ENCODE data around the gene ARMC10.
"Not testable (repeated sequence)": the region's sequence is repeated elsewhere in the genome, so short reads cannot be mapped to it uniquely, and the experiment has no call there.

The ARMC10 gene

DNA sequence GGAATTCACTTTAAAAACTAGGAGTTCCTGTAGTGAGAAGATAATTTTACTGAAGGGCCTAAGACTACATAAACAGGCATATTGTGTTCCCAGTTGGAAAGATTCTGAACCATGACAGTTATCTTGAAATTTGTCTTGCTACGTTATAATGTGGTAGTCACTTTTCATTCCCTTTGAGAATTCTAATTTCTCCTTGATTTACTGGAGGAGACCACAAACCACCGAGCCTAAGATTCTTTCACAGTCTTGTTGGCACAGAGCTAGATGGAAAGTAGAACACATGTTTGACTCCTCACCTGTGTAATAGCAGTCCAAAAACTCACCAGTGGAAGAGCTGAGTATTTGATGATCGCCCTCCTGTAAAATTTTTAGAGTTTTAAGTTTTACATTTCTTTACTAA, 4.9 kb downstream of the ARMC10 start:
- H3K4me3 ChIP-seq (replicated peaks; ENCODE audit: low read depth, low read length): no peak overlapping the region
- TF ChIP-seq, protein P1, sequence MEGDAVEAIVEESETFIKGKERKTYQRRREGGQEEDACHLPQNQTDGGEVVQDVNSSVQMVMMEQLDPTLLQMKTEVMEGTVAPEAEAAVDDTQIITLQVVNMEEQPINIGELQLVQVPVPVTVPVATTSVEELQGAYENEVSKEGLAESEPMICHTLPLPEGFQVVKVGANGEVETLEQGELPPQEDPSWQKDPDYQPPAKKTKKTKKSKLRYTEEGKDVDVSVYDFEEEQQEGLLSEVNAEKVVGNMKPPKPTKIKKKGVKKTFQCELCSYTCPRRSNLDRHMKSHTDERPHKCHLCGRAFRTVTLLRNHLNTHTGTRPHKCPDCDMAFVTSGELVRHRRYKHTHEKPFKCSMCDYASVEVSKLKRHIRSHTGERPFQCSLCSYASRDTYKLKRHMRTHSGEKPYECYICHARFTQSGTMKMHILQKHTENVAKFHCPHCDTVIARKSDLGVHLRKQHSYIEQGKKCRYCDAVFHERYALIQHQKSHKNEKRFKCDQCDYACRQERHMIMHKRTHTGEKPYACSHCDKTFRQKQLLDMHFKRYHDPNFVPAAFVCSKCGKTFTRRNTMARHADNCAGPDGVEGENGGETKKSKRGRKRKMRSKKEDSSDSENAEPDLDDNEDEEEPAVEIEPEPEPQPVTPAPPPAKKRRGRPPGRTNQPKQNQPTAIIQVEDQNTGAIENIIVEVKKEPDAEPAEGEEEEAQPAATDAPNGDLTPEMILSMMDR (IDR thresholded peaks at IDR 0.05; ENCODE audit: low read depth, low read length, missing control alignments): no peak

DNA sequence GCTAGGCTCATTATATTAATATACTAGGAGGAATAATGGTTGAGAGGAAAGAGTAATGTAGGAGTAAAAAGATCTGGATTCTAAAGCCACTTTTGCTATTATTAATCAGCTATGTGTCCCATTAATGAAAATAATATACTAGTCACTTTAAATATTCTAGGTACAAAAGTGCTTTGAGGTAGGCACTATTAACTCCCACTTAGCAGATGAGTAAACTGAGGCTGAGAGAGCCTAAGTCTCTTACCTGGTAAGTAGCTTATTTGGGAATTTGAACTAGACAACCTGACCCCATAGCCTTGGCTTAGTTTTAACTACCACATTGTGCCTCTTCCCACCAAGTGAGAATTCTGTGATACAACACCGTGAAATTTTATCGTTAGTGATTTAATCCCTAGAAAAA, 6.0 kb downstream of the ARMC10 start:
- TF ChIP-seq, protein P1 (IDR thresholded peaks at IDR 0.05; ENCODE audit: low read depth, low read length, missing control alignments): no peak
- H3K4me3 ChIP-seq (replicated peaks; ENCODE audit: low read depth, low read length): no peak overlapping the region
- no peak for DNase-seq (ENCODE audit: extremely low read depth, low read depth)

More for the DNA sequence above, 4.9 kb downstream of the ARMC10 start:
- no peak for DNase-seq (ENCODE audit: extremely low read depth, low read depth)

DNA sequence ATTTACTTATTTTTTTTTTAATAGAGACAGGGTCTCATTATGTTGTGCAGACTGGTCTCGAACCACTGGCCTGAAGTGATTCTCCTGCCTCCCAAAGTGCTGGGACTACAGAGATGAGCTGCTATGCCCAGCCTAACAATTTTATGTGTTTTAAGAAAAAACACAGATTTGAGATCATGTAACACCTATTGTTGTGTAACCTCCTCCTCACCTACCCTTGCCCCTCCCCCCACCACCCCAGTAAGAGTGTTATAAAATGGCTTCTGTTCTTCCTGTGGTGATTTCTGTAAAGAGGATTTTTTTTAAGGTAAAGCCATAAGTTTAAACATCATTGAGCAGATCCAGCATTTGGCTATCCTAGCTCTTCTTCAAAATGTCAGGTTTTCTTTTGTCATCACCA, 7.6 kb downstream of the ARMC10 start:
- TF ChIP-seq, protein P1 (IDR thresholded peaks at IDR 0.05; ENCODE audit: low read depth, low read length, missing control alignments): no peak
- no peak for DNase-seq (ENCODE audit: extremely low read depth, low read depth)

DNA sequence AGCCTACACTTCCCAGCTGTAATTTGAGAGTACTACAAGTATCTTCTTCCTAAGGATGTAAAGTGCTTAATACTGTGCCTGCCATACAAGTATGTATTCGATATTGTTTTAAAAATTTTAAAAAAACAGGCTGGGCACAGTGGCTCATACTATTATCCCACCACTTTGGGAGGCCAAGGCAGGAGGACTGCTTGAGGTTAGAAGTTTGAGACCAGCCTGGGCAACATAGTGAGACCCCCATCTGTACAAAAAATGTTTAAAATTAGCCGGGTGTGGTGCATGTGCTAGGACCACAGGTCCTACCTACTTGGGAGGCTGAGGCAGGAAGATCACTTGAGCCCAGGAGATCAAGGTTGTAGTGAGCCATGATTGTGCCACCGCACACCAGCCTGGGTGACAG, 8.3 kb downstream of the ARMC10 start:
- no peak for DNase-seq (ENCODE audit: extremely low read depth, low read depth)
- TF ChIP-seq, protein P1 (IDR thresholded peaks at IDR 0.05; ENCODE audit: low read depth, low read length, missing control alignments): no peak
- H3K4me3 ChIP-seq (replicated peaks; ENCODE audit: low read depth, low read length): no peak overlapping the region

More for the DNA sequence above, 7.6 kb downstream of the ARMC10 start:
- H3K4me3 ChIP-seq (replicated peaks; ENCODE audit: low read depth, low read length): no peak overlapping the region

DNA sequence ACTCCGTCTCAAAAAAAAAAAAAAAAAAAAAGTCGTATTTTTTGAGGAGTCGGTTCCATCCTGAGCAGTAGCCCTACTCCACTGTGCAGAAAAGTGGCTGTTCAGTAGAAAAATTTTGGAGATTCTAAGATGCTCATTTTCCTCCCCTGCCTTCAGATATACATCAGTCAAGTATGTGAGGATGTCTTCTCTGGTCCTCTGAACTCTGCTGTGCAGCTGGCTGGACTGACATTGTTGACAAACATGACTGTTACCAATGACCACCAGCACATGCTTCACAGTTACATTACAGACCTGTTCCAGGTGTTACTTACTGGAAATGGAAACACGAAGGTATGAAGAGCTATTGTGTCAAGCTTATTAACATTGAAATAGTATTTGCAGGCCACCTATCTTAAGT, 17.4 kb downstream of the ARMC10 start:
- DNase-seq (ENCODE audit: extremely low read depth, low read depth); H3K4me3 ChIP-seq (replicated peaks; ENCODE audit: low read depth, low read length): not testable (repeated sequence)

DNA sequence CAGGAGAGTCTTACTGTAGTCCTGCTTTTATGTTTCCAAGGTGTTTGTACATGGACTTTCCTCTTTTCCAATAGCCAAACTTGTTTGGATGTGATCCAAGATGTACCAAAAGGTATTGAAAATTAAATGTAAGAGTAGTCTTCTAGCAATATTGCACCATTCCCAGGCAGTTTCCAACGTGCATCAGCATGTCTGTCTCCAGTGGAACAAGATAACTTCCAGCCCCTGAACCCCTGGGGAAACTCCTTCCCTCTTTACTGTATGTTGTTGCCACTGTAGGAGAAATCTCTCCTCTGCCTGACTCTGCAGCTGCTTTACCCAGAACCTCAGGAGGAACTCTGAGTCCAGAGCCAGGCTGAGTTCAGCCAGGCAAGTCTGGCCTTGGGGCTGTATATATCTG, 18.5 kb downstream of the ARMC10 start:
- TF ChIP-seq, protein P1 (IDR thresholded peaks at IDR 0.05; ENCODE audit: low read depth, low read length, missing control alignments): no peak
- no peak for DNase-seq (ENCODE audit: extremely low read depth, low read depth)

DNA sequence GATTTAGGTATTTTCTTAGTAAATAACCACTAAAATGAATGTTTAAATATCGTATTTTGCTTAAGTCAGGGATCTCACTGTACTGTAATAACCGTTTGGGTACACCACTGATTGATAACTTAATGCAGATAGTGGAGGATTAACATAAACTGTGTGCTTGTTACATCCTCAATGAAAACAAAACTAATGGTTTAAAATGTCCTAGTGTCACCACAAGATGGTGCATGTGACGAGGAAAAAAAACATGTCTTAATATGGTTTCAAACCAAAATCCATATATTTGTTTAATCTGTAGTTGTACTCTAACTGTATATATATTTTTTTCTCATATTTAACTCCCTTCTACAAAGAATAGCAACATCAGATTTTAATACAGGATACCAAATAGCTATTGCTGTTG, 19.2 kb downstream of the ARMC10 start:
- TF ChIP-seq, protein P1 (IDR thresholded peaks at IDR 0.05; ENCODE audit: low read depth, low read length, missing control alignments): no peak
- H3K4me3 ChIP-seq (replicated peaks; ENCODE audit: low read depth, low read length): no peak overlapping the region
- DNase-seq (ENCODE audit: extremely low read depth, low read depth): no peak

More for the DNA sequence above, 18.5 kb downstream of the ARMC10 start:
- H3K4me3 ChIP-seq (replicated peaks; ENCODE audit: low read depth, low read length): no peak overlapping the region

DNA sequence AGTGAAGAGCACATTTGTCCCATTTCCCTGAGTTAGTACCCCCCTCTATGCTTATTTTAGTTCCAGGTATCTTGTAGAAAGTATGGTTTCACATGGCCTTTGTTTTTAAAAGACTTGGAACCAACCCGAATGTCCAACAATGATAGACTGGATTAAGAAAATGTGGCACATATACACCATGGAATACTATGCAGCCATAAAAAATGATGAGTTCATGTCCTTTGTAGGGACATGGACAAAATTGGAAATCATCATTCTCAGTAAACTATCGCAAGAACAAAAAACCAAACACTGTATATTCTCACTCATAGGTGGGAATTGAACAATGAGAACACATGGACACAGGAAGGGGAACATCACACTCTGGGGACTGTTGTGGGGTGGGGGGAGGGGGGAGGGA, 20.6 kb downstream of the ARMC10 start:
- DNase-seq (ENCODE audit: extremely low read depth, low read depth); H3K4me3 ChIP-seq (replicated peaks; ENCODE audit: low read depth, low read length): not testable (repeated sequence)

Measured in HFF-Myc (cell line).